ENCODE measurements around the gene SPAST.

GRCh38 chr2:32074134-32074506 is 10.8 kb downstream of the SPAST start:
- no peak for TF ChIP-seq CTCF (IDR thresholded peaks at IDR 0.05)
- no peak for TF ChIP-seq EZH2 (IDR thresholded peaks at IDR 0.05; ENCODE audit: borderline replicate concordance, insufficient read depth, low read depth, low read length, poor library complexity, severe bottlenecking)
